Nephron (organoid): ENCODE measurements around the gene CADPS.

Experiments used
- H3K27ac Mint-ChIP-seq, 3 experiments: 2 replicates each; pipeline ENCODE4 v1.8.0; 2020; ENCODE audit warnings: mixed read lengths in 3 of 3, mild to moderate bottlenecking in 2 of 3, moderate library complexity in 1 of 3
- H3K27me3 Mint-ChIP-seq: 2 replicates; pipeline ENCODE4 v1.8.0; 2021; ENCODE audit warnings: low read depth, mild to moderate bottlenecking, moderate library complexity, mixed read lengths
- H3K36me3 Mint-ChIP-seq: 2 replicates; pipeline ENCODE4 v1.8.0; 2020; ENCODE audit warnings: low read depth, mixed read lengths
- H3K4me1 Mint-ChIP-seq: 2 replicates; pipeline ENCODE4 v1.8.0; 2020; ENCODE audit warnings: mixed read lengths
- H3K4me3 Mint-ChIP-seq, 3 experiments: 2 replicates each; pipeline ENCODE4 v1.8.0; 2020; ENCODE audit warnings: mild to moderate bottlenecking in 3 of 3, mixed read lengths in 3 of 3, moderate library complexity in 2 of 3
- H3K9me3 Mint-ChIP-seq: 2 replicates; pipeline ENCODE4 v1.8.0; 2020; ENCODE audit warnings: mixed read lengths
- TF ChIP-seq, protein P1 (sequence below), 3 experiments: fragments of 200-600 bp; sonication (generic); IDR thresholded peaks; one replicate each; pipeline ENCODE4 v1.5.0; 2021; ENCODE audit warnings: antibody characterized with exemption in 3 of 3; ENCODE audit not compliant: unreplicated experiment in 3 of 3

The CADPS gene

DNA sequence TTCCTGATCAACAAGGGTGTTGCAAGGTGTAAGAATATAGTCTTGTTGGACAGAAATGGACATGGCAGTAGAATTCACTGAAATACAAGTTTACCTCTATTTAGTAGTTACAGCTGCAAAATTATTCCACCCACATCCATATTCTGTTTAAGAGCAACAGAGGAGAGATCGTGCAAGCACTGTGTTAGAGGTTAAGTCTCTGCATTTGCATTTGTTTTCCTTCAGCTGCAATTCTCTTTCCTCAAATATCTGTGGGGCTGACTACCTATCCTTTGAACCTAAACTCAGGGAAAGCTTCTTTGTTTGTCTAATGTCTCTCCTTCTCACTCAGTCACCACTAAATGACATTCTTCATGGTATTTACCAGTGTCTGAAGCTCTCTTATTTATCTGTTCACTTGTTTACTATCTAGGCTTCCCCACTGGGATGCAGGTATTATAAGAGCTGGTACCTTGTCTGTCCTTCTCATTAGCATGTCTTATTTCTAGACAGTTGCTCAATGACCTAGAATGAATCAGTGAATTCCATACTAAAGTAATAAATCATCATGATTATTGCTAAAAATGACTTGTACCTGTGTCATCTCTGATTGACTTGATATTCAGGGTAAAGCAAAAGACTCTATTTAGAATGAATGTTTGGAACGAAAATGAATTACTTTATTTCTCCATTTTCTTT, 326.5 kb downstream of the CADPS start:
- Mint-ChIP-seq H3K27ac (no peak overlapping the region), H3K9me3 (no peaks in the 10 kb centered on the region), H3K4me1 (no peaks in the 10 kb centered on the region), H3K27me3 (peaks cover 17% of the 10 kb centered on the region), H3K36me3 (no peaks in the 10 kb centered on the region), H3K4me3 (no peak overlapping the region)
- TF ChIP-seq, protein P1, sequence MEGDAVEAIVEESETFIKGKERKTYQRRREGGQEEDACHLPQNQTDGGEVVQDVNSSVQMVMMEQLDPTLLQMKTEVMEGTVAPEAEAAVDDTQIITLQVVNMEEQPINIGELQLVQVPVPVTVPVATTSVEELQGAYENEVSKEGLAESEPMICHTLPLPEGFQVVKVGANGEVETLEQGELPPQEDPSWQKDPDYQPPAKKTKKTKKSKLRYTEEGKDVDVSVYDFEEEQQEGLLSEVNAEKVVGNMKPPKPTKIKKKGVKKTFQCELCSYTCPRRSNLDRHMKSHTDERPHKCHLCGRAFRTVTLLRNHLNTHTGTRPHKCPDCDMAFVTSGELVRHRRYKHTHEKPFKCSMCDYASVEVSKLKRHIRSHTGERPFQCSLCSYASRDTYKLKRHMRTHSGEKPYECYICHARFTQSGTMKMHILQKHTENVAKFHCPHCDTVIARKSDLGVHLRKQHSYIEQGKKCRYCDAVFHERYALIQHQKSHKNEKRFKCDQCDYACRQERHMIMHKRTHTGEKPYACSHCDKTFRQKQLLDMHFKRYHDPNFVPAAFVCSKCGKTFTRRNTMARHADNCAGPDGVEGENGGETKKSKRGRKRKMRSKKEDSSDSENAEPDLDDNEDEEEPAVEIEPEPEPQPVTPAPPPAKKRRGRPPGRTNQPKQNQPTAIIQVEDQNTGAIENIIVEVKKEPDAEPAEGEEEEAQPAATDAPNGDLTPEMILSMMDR (IDR thresholded peaks at IDR 0.05; ENCODE audit: unreplicated experiment in 3 of 3), result no peak

DNA sequence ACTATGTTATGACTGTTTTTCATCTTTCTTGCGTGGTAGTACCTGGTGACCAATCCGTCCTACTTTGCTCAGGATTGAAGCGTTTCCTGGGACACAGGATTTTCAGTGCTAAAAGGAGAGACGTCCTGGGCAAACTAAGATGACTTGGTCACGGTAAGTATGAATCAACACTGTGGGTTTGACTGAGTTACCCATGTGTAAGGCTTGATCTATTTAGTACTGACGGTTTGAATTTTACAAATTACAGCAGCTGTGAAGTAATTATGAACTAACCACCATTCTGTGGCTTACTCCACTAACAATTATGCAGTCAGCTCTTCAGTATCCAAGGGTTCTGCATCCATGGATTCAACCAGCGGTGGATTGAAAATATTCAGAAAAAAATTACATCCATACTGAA, 328.9 kb downstream of the CADPS start:
- TF ChIP-seq, protein P1 (IDR thresholded peaks at IDR 0.05; ENCODE audit: unreplicated experiment in 3 of 3), result no peak
- Mint-ChIP-seq H3K4me3 (no peak overlapping the region), H3K9me3 (no peaks in the 10 kb centered on the region), H3K27ac (no peak overlapping the region), H3K36me3 (no peaks in the 10 kb centered on the region), H3K27me3 (peaks cover 15% of the 10 kb centered on the region), H3K4me1 (no peaks in the 10 kb centered on the region)

DNA sequence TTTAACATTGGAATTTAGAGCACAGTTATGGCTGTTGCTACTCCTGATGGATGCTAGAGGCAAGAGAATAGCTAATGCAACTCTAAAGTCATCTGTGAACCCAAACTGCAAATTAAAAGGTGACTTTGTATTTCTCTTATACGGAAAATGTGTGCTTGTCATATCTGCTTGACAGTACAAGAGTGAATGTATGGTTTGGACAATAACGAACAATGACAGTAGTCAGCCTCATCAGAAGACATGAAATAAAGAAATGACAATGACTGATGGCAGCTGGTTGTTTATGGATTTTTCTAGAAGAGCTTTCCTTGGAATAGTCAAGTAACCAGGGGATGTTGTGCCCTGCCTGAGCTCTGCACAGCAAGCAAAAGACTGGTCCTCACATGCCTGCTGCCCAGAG, 333.0 kb downstream of the CADPS start:
- no peaks in the 10 kb centered on the region for H3K9me3 Mint-ChIP-seq
- TF ChIP-seq, protein P1 (IDR thresholded peaks at IDR 0.05; ENCODE audit: unreplicated experiment in 3 of 3), result no peak
- no peaks in the 10 kb centered on the region for H3K36me3 Mint-ChIP-seq
- no peak overlapping the region for H3K4me3 Mint-ChIP-seq
- H3K4me1 Mint-ChIP-seq, result no peaks in the 10 kb centered on the region
- no peak overlapping the region for H3K27ac Mint-ChIP-seq
- peaks cover 21% of the 10 kb centered on the region for H3K27me3 Mint-ChIP-seq

DNA sequence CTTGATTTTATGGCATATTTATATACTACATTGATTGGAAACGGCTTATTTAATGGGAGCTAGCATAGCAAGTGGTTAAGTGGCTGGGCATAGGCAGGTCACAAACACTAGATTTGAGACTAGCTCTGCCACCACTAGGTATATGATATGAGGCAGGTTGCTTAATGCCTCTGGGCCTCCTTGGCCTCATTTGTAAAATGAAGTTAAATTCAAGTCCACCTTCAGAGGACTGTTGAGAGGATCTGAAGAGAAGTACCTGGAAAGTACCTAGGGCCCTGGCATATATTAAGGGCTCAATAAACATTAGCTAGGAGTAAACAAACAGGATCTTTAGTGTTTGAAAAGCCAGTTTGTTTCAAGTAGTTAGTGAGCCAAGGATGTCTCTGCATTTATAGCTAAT, 335.5 kb downstream of the CADPS start:
- no peak overlapping the region for H3K4me3 Mint-ChIP-seq
- H3K36me3 Mint-ChIP-seq, result no peaks in the 10 kb centered on the region
- H3K4me1 Mint-ChIP-seq, result no peaks in the 10 kb centered on the region
- no peak overlapping the region for H3K27ac Mint-ChIP-seq
- H3K9me3 Mint-ChIP-seq, result no peaks in the 10 kb centered on the region
- TF ChIP-seq, protein P1 (IDR thresholded peaks at IDR 0.05; ENCODE audit: unreplicated experiment in 3 of 3), result no peak
- peaks cover 31% of the 10 kb centered on the region for H3K27me3 Mint-ChIP-seq

DNA sequence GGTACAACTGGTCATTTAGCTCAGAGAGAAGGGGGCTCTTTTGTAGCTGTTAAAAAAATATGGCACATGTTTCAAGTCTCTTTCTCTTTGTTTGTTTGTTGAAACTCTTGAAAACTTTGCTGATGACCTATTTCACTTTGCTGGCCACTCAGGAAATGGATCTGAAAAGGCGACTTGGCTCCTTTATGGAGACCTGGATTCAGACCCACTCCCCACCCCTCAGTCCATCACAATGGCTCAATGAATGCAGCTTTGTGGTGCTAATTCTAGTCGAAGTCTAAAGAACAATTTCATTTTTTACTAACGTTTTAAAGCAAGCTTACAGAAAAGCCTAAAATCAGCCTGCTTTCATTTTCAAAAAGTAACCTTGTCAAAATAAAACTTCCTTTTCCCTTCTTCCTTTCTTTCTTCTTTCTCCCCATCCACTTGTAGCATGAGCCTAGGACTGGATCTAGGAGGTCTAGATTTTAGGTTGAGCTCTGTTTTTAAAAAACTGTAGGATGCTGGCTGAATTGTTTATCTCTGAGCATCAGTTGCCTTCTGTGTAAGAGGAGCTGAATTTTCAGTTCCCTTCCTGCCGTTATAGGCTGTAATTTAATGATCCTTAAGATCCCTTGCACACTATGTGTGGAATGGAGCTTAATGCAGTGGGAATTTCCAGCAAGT, 336.4 kb downstream of the CADPS start:
- TF ChIP-seq, protein P1 (IDR thresholded peaks at IDR 0.05; ENCODE audit: unreplicated experiment in 3 of 3), result no peak
- H3K27ac Mint-ChIP-seq, result no peak overlapping the region
- H3K27me3 Mint-ChIP-seq, result peaks cover 38% of the 10 kb centered on the region
- no peak overlapping the region for H3K4me3 Mint-ChIP-seq
- H3K4me1 Mint-ChIP-seq, result no peaks in the 10 kb centered on the region
- H3K9me3 Mint-ChIP-seq, result no peaks in the 10 kb centered on the region
- no peaks in the 10 kb centered on the region for H3K36me3 Mint-ChIP-seq

DNA sequence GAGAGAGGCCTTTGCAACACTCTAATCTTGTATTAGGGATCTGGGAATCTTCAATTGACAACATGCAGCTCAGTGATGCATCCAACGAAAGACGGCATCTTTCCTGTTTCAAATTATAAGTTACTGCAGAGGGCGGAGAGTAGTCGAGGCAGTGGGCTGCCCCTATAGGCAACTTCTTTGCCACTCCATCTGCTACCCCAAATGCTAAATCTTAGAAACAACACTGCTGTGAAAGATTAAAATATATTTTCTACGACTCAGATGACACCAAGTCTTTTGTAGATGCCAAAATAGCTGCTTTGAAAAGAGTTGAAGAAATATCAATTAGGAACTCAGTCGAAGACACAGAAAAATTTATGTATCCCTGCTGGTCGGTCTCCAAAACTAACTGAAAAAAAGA, 340.9 kb downstream of the CADPS start:
- no peaks in the 10 kb centered on the region for H3K36me3 Mint-ChIP-seq
- H3K4me3 Mint-ChIP-seq, result no peak overlapping the region
- peaks cover 59% of the 10 kb centered on the region for H3K27me3 Mint-ChIP-seq
- no peaks in the 10 kb centered on the region for H3K4me1 Mint-ChIP-seq
- H3K9me3 Mint-ChIP-seq, result no peaks in the 10 kb centered on the region
- TF ChIP-seq, protein P1 (IDR thresholded peaks at IDR 0.05; ENCODE audit: unreplicated experiment in 3 of 3), result no peak
- H3K27ac Mint-ChIP-seq, result no peak overlapping the region
